Upper lobe of left lung (tissue), 4 donors: ENCODE results near the gene SLFN13.

ENCODE experiments used
- CTCF ChIP-seq, 6 experiments: fragments of 450-650 bp in 4 of 6; fragments of 200-600 bp in 2 of 6; sonication (generic) in 2 of 6; IDR thresholded peaks; one replicate each; pipeline ENCODE4 v1.5.1; 2016 to 2019; ENCODE audit warnings: antibody characterized with exemption in 6 of 6
- EP300 ChIP-seq, 4 donors: sonication (generic); formaldehyde crosslinking; IDR thresholded peaks; one replicate each; pipeline ENCODE4 v1.5.1; 2017; ENCODE audit warnings: antibody characterized with exemption in 4 of 4, control low read depth in 2 of 4
- POLR2A ChIP-seq, 4 donors: fragments of 450-650 bp; IDR thresholded peaks; one replicate each; pipeline ENCODE4 v1.5.1; 2016 to 2017; ENCODE audit warnings: antibody characterized with exemption in 4 of 4, mild to moderate bottlenecking in 2 of 4
- POLR2AphosphoS5 ChIP-seq, 2 donors: sonication (generic); formaldehyde crosslinking; IDR thresholded peaks; one replicate each; pipeline ENCODE4 v1.5.1; 2017; ENCODE audit warnings: antibody characterized with exemption in 2 of 2

DNA sequence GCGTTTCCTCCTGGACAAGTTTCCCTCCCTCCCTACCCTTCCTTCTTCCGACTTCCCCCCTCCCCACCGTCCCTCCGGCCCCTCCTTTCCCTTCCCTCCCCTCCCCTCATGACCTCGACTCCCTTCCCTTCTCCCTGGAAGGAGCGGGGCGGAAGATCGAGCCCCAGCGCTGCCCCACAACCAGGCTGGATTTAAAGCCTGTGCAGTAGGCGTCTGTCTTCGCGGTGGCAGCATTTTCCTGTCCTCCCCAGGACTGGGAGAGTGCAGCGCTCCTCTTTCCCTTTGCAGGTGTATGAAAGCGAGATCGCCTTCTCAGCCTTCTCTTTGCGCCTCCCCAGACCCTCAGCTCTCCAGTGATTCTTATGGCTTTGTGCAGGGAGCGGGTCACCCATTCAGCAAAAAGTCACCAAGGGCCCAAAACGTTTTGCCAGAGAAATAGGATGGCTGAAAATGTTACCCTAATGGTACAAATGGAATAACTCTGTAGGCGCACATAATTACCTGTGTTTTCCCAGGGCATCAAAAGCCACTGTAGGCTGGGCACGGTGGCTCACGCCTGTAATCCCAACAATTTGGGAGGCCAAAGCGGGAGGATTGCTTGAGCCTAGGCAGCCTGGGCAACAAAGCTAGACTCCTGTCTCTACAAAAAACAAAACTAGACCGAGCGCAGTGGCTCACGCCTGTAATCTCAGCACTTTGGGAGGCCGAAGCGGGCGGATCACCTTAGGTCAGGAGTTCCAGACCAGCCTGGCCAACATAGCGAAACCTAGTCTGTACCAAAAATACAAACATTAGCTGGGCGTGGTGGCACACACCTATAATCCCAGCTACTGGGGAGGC lies 48.1 kb upstream of the SLFN13 start:
- TF ChIP-seq CTCF (IDR thresholded peaks at IDR 0.05) (no peak), POLR2A (IDR thresholded peaks at IDR 0.05) (no peak), POLR2AphosphoS5 (IDR thresholded peaks at IDR 0.05) (no peak), EP300 (IDR thresholded peaks at IDR 0.05) (no peak)
